Cardiac fibroblast (primary cell): ENCODE data around the gene CHST13.
"Not testable (repeated sequence)": the region's sequence is repeated elsewhere in the genome, so short reads cannot be mapped to it uniquely, and the experiment has no call there.

ENCODE experiments used
- DNase-seq, 2 donors: peaks; one replicate each; pipeline versions ENCODE4 v3.0.0 to v3.0.0-alpha.2; 2010; ENCODE audit warnings: low read depth in 2 of 2
- H3K4me3 ChIP-seq, 2 donors: replicated peaks in 1 of 2; 1 replicate in 1 of 2; 2 replicates in 1 of 2; pipeline ENCODE4 v1.5.1; 2011; ENCODE audit warnings: low read depth in 2 of 2, low read length in 2 of 2, mild to moderate bottlenecking in 2 of 2, moderate library complexity in 1 of 2
- TF ChIP-seq, protein P1 (sequence below): IDR thresholded peaks from one replicate; pipeline ENCODE4 v1.5.1; 2011; ENCODE audit warnings: low read depth, mild to moderate bottlenecking, low read length, inconsistent platforms

Gene CHST13

DNA sequence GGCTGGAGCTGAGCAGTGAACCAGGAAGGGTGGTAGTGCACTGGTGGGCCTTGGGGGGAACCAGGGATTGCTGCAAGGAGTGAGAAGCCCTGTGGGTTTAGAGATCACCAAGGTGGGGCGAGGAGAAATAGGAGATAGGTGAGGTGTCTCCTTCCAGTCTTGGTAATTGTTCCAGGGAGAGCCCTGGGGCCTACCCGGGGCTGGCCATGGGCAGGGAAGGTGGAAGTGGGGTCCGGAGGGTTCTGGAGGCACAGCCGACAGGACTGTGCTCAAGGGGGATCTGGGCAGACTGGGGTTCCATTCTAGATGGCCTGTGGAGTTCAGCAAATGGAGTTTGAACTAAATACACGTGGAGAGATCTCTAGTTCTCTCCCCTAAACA, 4.5 kb downstream of the CHST13 start:
- no peak for DNase-seq
- H3K4me3 ChIP-seq: no peak overlapping the region
- TF ChIP-seq, protein P1, sequence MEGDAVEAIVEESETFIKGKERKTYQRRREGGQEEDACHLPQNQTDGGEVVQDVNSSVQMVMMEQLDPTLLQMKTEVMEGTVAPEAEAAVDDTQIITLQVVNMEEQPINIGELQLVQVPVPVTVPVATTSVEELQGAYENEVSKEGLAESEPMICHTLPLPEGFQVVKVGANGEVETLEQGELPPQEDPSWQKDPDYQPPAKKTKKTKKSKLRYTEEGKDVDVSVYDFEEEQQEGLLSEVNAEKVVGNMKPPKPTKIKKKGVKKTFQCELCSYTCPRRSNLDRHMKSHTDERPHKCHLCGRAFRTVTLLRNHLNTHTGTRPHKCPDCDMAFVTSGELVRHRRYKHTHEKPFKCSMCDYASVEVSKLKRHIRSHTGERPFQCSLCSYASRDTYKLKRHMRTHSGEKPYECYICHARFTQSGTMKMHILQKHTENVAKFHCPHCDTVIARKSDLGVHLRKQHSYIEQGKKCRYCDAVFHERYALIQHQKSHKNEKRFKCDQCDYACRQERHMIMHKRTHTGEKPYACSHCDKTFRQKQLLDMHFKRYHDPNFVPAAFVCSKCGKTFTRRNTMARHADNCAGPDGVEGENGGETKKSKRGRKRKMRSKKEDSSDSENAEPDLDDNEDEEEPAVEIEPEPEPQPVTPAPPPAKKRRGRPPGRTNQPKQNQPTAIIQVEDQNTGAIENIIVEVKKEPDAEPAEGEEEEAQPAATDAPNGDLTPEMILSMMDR: no peak

DNA sequence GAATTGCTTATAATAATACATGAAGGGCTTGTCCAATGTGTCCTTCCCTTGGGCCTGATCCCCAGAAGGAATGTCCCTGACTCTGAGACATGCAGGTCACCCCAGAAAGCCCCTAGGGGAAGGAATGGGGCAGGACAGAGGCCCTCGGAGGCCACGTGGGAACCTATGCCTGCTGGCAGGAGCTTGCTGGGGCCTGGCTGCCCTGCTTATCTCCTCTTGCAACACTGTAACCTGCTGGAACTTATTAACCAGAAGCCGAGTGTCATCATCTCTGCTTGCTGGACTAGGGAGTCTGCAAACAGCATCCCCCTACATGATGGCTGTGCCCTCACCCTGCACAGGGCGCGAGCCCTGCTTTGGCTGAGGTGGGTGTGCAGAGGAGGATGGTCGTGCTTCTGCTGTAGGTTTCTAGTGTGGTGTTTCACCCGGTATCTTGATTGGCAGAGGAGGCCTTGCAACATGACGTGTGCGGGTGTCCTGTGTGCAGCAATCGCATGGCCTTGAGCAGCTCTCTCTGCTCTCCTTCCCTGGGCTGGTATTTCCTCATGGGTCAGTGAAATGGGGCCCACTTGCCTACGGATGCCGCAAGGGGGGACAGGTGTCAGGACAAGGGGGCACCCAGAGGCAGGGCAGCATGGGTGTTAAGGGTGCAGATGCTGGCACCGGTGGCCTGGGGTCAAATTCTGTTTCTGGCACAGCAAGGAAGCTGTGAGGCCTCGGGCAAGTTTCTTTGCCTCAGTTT, 5.0 kb downstream of the CHST13 start:
- TF ChIP-seq, protein P1: no peak
- H3K4me3 ChIP-seq: no peak overlapping the region
- peak; percentile 5 to 50 for DNase-seq

DNA sequence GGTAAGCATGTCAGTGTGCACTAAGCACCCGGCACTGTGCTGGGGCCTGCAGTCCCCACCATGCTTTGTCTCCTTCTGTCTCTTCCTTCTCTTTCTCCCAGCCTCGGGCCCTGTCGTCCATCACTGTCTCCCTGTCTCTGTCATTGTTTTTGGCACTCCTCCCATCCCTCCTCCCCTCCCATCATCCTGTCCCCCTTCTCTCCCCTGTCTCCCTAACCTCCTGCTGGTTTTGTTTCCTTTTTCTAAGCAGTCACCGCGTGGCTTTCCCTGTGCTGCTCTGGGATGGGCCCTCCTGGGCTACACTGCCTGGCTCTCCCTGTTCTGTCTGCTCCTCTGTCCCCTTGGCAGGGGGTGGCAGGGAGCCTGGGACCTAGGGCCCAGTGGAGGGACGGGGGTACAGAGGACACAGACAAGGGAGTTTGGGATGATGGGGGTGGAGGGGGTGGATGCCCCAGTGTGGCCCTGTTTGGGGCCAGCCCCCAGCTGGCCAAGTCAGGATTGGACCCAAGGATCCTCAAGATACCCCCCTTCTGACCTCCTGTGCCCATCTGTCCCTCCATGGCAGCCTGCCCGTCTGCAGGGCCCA, 5.7 kb downstream of the CHST13 start:
- no peak overlapping the region for H3K4me3 ChIP-seq
- TF ChIP-seq, protein P1: no peak
- DNase-seq: no peak

DNA sequence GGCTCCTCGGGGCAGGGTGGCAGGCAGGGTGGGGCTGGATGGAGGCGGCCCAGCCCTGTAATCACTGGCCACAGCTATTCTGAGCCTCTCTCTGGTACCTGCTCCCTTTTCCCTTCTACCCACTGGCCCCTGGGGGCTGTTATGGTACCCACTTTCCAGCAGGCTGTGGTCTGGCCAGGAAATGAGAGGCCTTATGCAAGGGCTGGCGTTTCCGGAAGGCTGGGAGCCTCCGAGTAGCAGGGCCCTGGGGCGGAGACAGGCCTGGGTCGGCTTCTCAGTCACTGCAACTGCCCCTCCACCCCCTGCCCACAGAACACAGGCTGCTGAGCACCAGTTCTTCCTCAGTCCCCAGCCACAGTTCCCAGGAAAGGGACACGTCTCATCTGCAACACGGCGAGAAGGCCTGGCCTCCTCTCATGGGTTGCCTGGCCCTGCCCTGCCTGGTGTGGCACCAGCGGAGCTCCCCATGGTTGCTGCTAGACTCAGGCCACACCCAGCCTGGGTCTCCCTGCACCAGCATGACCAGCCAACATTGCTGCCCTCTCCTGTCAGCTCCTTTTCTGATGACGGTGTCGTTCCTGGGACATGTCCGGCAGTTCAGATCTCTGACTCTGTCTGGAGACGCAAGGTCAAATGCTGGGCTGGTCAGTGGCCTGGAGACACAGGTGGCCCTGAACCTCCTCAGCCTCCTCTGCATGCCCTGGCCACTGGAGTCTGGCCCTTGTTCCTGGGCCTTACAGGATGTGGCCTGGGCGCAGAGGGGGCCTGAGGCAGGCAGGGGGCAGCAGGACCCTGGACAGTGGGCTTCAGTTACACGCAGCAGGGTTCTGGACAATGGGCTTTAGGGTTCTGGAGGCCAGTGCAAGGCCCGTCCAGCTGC, 6.5 kb downstream of the CHST13 start:
- no peak overlapping the region for H3K4me3 ChIP-seq
- TF ChIP-seq, protein P1: no peak
- DNase-seq: no peak

DNA sequence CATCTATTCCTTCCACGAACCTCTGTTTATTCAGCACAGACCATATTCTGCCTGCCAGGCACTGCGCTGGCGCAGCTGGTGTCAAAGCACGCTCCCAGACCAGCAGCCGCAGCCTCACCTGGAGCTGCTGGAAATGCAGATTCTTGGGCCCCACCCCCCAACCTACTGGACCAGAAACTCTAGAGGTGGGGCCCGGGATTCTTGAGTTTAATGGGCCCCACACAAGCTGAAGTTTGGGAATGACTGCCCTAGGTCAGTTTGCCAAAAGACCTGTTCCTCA, 7.0 kb downstream of the CHST13 start:
- TF ChIP-seq, protein P1: no peak
- no peak for DNase-seq
- H3K4me3 ChIP-seq: no peak overlapping the region

DNA sequence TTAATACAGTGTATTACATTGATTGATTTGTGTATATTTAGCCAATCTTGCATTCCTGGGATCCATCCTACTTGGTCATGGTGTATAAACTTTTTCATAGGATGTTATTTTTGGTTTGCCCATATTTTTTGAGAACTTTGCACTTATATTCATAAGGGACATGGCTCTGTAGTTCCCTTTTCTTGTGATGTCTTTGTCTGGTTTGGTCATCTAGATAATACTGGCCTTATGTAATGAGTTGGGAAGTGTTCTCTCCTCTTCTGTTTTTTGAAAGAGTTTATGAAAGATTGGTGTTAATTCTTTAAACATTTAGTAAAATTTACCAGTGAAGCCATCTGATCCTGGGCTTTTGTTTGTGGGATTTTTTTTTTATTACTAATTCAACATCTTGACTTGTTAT, 9.6 kb downstream of the CHST13 start:
- DNase-seq: no peak
- H3K4me3 ChIP-seq: no peak overlapping the region
- TF ChIP-seq, protein P1: no peak

DNA sequence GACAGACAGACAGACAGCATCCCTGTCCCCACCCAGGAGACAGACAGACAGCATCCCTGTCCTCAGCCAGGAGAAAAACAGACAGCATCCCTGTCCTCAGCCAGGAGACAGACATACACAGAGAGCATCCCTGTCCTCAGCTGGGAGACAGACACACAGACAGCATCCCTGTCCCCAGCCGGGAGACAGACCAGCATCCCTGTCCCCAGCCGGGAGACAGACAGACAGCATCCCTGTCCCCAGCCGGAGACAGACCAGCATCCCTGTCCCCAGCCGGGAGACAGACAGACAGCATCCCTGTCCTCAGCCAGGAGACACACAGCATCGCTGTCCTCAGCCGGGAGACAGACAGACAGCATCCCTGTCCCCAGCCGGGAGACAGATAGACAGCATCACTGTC, 10.8 kb downstream of the CHST13 start:
- H3K4me3 ChIP-seq, DNase-seq: not testable (repeated sequence)
